HG02763 (cell line): Measurements from ENCODE around the gene C14orf180.

Experiments
- ATAC-seq: cut with Tn5 transposase; IDR thresholded peaks from one replicate; pipeline ENCODE4 v1.9.1; 2021; ENCODE audit warnings: mild to moderate bottlenecking, moderate library complexity; ENCODE audit not compliant: unreplicated experiment

C14orf180 gene

GRCh38 chr14:104549536-104550339, 29.8 kb upstream of the C14orf180 start:
- no peak for ATAC-seq

- ATAC-seq: no peak
Observed at GRCh38 chr14:104550340-104550860, 29.2 kb upstream of the C14orf180 start.

GRCh38 chr14:104550861-104551728, 28.5 kb upstream of the C14orf180 start:
- no peak for ATAC-seq

- ATAC-seq: no peak
Observed at GRCh38 chr14:104551851-104552737, 27.5 kb upstream of the C14orf180 start.

GRCh38 chr14:104552738-104553125, 26.8 kb upstream of the C14orf180 start:
- no peak for ATAC-seq

- ATAC-seq: no peak
Observed at GRCh38 chr14:104553166-104554087, 26.1 kb upstream of the C14orf180 start.

- ATAC-seq: no peak
Observed at GRCh38 chr14:104554088-104554607, 25.4 kb upstream of the C14orf180 start.

GRCh38 chr14:104554608-104555429, 24.7 kb upstream of the C14orf180 start:
- ATAC-seq: no peak

- ATAC-seq: no peak
Observed at GRCh38 chr14:104555430-104556255, 23.9 kb upstream of the C14orf180 start.

GRCh38 chr14:104556256-104557021, 23.1 kb upstream of the C14orf180 start:
- ATAC-seq: no peak

GRCh38 chr14:104557086-104557485, 22.5 kb upstream of the C14orf180 start:
- ATAC-seq: no peak

GRCh38 chr14:104557766-104558165, 21.8 kb upstream of the C14orf180 start:
- ATAC-seq: no peak

GRCh38 chr14:104558231-104559027, 21.1 kb upstream of the C14orf180 start:
- ATAC-seq: no peak

- ATAC-seq: no peak
Observed at GRCh38 chr14:104559028-104559803, 20.3 kb upstream of the C14orf180 start.

- ATAC-seq: no peak
Observed at GRCh38 chr14:104559804-104560585, 19.6 kb upstream of the C14orf180 start.
